ENCODE data around the gene GPR89A.
"Not testable (repeated sequence)": the region's sequence is repeated elsewhere in the genome, so short reads cannot be mapped to it uniquely, and the experiment has no call there.

Gene GPR89A

DNA sequence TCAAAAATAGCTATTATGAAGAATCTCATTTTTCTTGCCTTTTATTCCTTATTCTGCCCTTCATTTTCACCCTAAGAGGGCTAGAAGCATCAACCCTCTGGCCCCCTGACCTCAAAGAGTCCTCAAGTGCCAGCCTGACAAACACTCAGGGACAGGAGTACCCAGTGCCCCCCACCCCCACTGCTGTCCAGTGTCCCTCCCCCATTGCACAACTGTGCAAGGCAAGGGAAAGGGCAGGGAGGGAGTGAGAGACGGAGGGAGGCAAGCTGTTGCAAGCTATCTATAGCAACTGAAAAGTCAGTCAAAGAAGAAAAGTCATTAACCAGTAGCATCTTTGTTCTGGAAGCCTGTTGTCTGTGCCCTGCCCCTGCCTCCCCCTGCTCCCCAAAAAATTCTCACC, 78.3 kb downstream of the GPR89A start:
- not testable (repeated sequence) for DNase-seq (ENCODE audit: low spot score)

- no peak for DNase-seq (ENCODE audit: low spot score)
These were observed 80.5 kb downstream of the GPR89A start for GRCh38 chr1:145688328-145688727.

GRCh38 chr1:145688924-145689323, 81.1 kb downstream of the GPR89A start:
- DNase-seq (ENCODE audit: low spot score) = no peak

DNA sequence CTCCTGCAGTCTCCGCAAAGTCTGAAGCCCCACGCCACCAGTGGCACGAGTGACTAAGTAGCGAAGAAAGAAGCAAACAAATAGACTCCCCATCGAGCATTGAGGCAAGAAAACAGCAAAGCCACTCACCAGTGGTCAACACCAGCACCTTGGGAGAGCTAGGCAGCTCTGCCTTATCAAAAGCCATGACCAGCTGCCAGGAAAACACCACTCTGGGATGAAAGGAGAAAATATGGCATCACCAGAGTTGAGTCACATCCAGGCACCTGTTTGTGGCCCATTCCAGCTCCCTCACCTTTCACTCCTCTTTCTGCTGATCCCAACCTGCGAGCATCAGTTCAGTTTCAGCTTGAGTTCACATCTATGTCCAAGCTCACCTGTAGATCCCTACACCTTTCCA, 82.1 kb downstream of the GPR89A start:
- no peak for DNase-seq (ENCODE audit: low spot score)

DNA sequence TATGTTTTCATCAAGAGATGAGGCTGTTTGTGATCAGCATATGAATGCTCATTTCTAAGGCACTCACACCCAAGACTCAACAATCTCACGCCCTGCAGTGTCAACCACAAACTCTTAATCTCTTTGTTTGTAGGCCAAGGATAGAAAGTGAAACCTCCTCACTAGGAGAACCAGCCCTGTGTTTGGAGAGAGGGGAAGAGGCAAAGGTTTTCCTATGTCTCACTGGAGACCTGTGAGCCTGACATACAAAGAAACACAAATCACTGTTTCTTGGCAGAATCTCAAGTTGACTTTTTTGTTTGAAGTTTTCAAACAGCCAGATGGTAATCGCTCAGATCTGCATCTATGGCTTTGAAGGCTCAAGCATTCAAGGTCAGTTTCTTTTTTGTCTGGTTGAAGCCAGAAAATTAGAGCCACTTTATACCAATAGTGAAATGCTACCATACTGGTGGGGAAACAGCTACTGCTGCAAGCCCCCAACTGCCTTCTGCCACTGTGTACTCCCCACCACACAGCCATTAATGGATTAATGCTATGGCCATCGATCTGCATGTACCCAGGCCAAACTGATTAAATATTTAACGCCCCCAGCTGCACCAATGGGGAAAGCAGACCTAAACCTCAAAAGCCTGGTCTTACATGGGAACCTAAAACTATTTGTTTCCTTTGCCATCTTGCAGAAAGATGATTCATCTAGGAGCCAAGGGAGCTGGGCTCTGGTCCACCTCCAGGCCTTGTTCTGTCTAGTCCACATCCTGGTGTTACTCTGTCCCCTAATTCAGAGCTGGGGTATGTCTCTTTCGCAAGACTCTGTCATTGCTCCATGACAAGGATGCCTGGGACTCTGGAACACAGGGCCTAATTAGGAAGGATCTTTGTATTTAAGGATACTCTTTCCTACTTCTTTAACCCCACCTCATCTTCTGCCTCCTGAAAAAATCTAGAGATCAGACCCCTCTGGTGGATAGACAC, 83.1 kb downstream of the GPR89A start:
- peak; percentile 24 for DNase-seq (ENCODE audit: low spot score)

GRCh38 chr1:145692785-145693443, 85.1 kb downstream of the GPR89A start:
- DNase-seq (ENCODE audit: low spot score) = no peak

GRCh38 chr1:145695821-145696629, 88.2 kb downstream of the GPR89A start:
- no peak for DNase-seq (ENCODE audit: low spot score)

GRCh38 chr1:145696630-145696960, 88.8 kb downstream of the GPR89A start:
- DNase-seq (ENCODE audit: low spot score) = no peak

DNA sequence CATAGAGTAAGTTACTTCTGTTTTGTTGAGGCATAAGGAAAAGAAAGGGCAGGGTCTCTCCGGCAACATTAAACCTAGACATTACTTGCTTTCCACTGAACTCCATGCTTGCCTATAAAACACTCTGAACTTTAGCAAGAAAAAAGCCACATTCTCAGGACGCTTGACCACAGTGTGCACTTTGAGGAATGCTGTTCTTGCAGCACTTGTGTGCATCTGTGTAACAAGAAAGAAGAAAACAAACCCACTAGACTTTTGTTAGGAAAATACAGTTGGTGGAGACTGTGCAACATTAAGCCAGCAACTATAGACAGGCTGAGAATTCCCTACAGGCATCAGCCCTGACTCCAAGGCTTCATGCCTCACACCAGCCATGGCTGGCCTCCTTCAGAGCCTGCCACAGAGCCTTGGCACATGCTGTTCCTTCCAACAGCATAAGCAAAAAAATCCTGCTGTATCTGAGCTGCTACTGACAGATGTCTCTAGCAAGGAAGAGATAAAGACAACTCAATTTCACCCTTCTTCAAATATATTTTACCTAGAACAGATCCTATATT, 93.6 kb downstream of the GPR89A start:
- no peak for DNase-seq (ENCODE audit: low spot score)

DNA sequence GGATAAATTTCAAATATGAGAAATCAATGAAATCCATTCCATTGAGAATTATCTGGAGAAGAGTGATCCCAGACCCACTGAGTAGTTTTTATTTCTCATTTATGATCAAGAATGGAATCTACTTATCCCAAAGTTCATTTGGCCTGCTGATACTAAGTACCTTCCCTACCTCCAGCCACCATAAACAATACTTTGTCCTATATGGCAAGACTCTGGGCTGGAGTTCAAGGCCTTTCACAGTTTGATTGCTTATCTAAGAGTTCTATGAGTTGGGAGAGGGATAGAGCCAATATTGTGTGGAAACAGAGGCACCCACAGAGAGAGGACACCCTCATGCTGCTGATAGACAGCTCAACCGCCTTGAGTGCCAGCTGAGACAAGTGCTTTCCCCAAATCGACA, 94.3 kb downstream of the GPR89A start:
- no peak for DNase-seq (ENCODE audit: low spot score)

DNA sequence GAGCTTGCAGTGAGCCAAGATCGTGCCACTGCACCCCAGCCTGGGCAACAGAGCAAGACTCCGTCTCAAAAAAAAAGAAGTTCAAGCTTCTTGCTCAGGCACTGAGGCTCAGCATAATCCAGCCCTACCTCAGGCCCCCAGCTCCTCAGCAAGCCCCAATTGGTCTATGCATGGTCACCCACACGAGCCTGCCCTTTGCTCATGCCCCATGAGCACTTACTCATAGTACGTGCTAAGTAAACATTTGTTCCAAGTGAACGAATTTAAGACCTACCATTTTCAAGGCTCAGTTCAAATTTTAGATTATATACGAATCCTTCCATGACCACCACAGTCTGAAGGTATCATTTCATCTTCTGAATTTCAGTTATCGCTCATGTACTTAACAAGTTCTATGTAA, 95.0 kb downstream of the GPR89A start:
- no peak for DNase-seq (ENCODE audit: low spot score)

- no peak for DNase-seq (ENCODE audit: low spot score)
These were observed 97.8 kb downstream of the GPR89A start for GRCh38 chr1:145705622-145706021.

DNA sequence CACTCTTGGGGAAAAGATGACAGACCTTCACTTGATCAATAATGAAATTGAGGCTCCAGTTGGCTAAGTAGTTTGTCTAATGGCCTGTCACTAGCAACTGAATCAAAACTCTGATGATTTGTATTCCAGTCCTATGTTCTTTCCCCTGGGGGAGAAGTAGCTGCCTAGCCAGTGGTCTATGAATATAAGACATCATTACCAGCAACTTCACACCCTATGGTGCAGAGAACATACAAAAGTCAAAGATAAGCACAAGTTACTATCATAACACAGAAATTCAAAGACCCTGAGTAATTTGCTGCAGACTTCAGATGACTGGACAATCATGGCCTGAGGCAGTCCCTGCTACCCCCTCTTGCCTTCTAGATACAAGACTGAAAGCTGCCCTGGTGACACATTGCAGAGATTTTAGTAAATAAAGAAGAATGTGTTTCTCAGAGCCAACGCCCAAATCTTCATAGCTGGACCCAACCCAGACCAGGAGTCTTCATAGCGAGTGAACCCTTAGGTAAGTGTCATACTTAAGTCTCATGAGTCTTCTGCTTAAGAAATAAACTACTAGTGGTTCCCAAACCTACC, 98.4 kb downstream of the GPR89A start:
- no peak for DNase-seq (ENCODE audit: low spot score)

GRCh38 chr1:145707183-145707867, 99.5 kb downstream of the GPR89A start, which contains the start of gene PDZK1:
Gene PDZK1, minus strand, starts transcription at chr1:145707368. Its CDS starts 19,347 bp downstream, at chr1:145688021.
- DNase-seq (ENCODE audit: low spot score) = no peak

DNA sequence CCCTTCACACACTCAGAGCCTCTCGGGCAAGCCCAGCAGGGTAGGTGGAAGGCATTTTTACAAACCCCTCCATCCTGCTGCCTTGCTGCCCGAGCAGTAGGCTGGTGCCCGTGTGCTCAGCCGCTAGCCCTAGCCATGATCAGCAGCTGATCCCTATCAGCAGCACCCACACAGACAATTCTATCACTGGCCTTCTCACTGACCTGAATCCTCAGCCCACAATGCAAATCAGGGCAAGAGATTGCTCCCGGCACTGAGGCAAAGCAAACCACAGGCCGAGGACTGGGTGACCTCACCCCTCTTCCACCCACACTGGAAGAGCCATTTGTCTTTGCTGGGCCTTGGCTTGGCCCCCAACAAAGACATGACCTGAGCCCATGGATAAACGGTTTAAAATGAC, 100.3 kb downstream of the GPR89A start:
- no peak for DNase-seq (ENCODE audit: low spot score)

DNA sequence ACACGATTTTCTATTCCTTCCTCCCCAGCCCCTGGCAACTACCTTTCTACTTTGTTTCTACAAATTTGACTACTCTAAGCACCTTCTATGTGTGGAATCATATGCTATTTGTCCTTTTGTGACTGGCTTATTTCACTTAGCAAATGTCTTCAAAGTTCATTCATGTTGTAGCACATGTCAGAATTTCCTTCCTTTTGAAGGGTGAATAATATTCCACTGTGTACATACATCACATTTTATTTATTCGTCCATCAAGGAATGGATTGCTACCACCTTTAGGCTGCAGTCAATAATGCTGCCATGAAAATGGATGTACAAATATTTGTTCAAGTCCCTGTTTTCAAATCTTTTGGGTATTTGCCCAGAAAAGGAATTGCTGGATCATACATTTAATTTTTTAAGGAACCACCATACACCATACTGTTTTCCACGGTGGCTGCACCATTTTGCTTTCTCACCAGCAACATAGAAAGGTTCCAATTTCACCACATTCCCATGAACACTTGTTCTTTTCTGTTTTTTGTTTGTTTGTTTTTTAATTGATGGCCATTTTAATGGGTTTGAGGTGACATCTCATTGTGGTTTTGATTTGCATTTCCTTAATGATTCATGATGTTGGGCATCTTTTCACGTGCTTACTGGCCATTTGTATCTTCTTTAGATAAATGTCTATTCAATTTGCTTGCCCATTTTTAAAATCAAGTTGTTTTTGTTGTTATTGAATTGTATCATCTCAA, 102.7 kb downstream of the GPR89A start:
- no peak for DNase-seq (ENCODE audit: low spot score)

DNA sequence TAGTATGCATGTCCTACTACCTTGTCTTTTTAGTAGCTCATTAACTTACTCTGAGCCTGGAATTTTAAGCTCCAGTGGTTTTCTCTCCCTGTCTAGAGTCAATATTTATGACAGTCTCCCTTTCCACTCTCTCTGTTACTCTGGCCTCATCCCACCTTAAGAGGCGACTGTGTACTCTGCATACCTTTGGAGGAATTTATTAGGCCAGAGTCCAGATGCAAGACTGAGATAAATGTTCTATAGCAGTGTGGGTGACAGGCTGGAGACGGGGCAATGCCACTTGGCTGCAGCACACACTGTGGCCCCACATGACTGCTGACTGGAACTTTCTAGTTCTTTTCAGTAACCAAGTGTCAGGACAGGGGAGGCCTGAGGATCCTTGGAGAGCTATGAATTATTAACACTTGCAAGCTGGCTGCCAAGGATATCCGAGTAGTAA, 103.4 kb downstream of the GPR89A start:
- DNase-seq (ENCODE audit: low spot score) = peak; percentile 16

- no peak for DNase-seq (ENCODE audit: low spot score)
These were observed 106.8 kb downstream of the GPR89A start for GRCh38 chr1:145714524-145715111.

DNA sequence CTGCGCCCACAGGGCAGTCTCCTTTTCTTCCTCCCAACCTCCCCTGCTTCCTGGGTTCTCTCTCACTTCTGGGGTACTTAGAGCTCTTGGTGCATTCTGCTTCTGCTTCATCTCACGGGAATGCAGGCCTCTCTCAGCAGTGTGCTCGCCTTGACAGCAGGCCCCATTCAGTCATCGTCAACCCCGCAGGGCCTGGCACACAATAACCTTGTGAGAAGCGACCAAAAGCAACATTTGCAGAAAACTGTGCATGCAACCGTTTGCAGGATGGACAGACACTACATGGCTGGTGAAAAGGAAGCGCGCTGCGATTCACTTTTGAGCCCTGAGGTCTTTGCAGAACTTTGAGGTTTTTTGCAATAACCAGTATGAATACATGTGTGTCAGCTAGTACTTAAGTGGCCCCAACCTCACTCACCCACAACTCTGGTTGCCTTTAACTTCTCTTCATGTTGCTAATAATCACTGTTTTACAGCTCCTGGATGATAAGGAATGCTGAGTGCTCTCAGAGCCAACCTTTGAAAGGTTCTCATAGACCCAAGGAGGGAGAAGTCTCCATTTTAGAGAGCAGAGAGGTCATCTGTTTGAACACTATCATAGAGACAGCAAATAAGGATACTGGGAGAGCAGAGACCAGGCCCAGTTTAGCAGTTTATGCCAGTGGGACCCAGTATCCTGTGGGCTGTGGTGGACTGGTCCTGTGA, 109.0 kb downstream of the GPR89A start:
- no peak for DNase-seq (ENCODE audit: low spot score)

All from SW480 (cell line).